OCI-LY1 (cell line): Measurements from ENCODE around the gene ZP2.
"Not testable (repeated sequence)": the region's sequence is repeated elsewhere in the genome, so short reads cannot be mapped to it uniquely, and the experiment has no call there.

Source experiments
- EZH2 ChIP-seq: fragments of 200-600 bp; sonication (generic), shearing (Covaris generic); IDR thresholded peaks from 2 replicates; pipeline ENCODE4 v1.8.0; 2017; ENCODE audit warnings: borderline replicate concordance, mixed run types, mild to moderate bottlenecking, antibody characterized with exemption, low read length, moderate library complexity, mixed read lengths
- TF ChIP-seq, protein P1 (sequence below): fragments of 200-600 bp; sonication (generic), shearing (Covaris generic); IDR thresholded peaks from 2 replicates; pipeline ENCODE4 v1.5.1; 2017; ENCODE audit warnings: mild to moderate bottlenecking, antibody characterized with exemption, low read length, moderate library complexity, mixed read lengths

DNA sequence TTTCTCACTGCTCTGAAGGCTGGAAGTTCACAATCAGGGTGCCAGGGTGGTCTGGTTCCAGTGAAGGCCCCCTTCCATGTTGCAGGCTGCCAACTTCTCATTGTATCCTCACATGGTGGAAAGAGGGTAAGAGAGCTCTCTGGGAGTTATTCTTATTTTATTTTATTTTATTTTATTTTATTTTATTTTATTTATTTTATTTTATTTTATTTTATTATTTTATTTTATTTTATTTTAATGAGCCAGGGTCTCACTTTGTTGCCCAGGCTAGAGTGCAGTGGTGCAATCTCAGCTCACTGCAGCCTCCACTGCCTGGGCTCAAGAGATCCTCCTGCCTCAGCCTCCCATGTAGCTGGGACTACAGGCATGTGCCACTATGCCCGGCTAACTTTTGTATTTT, 55.4 kb downstream of the ZP2 start:
- TF ChIP-seq, protein P1, sequence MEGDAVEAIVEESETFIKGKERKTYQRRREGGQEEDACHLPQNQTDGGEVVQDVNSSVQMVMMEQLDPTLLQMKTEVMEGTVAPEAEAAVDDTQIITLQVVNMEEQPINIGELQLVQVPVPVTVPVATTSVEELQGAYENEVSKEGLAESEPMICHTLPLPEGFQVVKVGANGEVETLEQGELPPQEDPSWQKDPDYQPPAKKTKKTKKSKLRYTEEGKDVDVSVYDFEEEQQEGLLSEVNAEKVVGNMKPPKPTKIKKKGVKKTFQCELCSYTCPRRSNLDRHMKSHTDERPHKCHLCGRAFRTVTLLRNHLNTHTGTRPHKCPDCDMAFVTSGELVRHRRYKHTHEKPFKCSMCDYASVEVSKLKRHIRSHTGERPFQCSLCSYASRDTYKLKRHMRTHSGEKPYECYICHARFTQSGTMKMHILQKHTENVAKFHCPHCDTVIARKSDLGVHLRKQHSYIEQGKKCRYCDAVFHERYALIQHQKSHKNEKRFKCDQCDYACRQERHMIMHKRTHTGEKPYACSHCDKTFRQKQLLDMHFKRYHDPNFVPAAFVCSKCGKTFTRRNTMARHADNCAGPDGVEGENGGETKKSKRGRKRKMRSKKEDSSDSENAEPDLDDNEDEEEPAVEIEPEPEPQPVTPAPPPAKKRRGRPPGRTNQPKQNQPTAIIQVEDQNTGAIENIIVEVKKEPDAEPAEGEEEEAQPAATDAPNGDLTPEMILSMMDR: not testable (repeated sequence)
- TF ChIP-seq EZH2: not testable (repeated sequence)
